CD4-positive, alpha-beta T cell treated with Interleukin-6 for 4 hours (primary cell): ENCODE measurements around the gene CHKB.
A peak's percentile ranks its signal among the peaks of the same experiment; 100 is the strongest.
"Not testable (repeated sequence)": the region's sequence is repeated elsewhere in the genome, so short reads cannot be mapped to it uniquely, and the experiment has no call there.

Experiments
- DNase-seq: peaks from one replicate; pipeline ENCODE4 v3.0.0-alpha.2; 2020; ENCODE audit warnings: mixed read lengths

The CHKB gene

GRCh38 chr22:50546326-50547262 lies 36.1 kb downstream of the CHKB start:
- DNase-seq = no peak

- peak; percentile 37 for DNase-seq
These were observed 36.9 kb downstream of the CHKB start, which contains the start of gene KLHDC7B for GRCh38 chr22:50545522-50546325. Gene KLHDC7B (plus strand): TSS chr22:50545899. CDS start chr22:50546244, 345 bp downstream.

GRCh38 chr22:50544746-50545253 lies 37.8 kb downstream of the CHKB start:
- peak; percentile 49 for DNase-seq

- DNase-seq = peak; percentile 87
These were observed 38.4 kb downstream of the CHKB start for GRCh38 chr22:50544078-50544745.

- no peak for DNase-seq
These were observed 40.2 kb downstream of the CHKB start for GRCh38 chr22:50542416-50542927.

GRCh38 chr22:50541667-50542026 lies 41.0 kb downstream of the CHKB start:
- peak; percentile 34 for DNase-seq

GRCh38 chr22:50540381-50540780 lies 42.3 kb downstream of the CHKB start:
- DNase-seq = no peak

- DNase-seq = no peak
These were observed 44.9 kb downstream of the CHKB start for GRCh38 chr22:50537765-50538164.

- no peak for DNase-seq
These were observed 46.4 kb downstream of the CHKB start for GRCh38 chr22:50536226-50536625.

GRCh38 chr22:50535113-50535512 lies 47.5 kb downstream of the CHKB start:
- no peak for DNase-seq

GRCh38 chr22:50533856-50534711 lies 48.6 kb downstream of the CHKB start:
- DNase-seq = not testable (repeated sequence)

- no peak for DNase-seq
These were observed 49.5 kb downstream of the CHKB start for GRCh38 chr22:50532824-50533796.

- DNase-seq = peak; percentile 21
These were observed 50.5 kb downstream of the CHKB start for GRCh38 chr22:50531962-50532674.

GRCh38 chr22:50531546-50531961 lies 51.1 kb downstream of the CHKB start:
- peak; percentile 65 for DNase-seq

- DNase-seq = peak; percentile 80
These were observed 51.6 kb downstream of the CHKB start for GRCh38 chr22:50530877-50531545.

GRCh38 chr22:50530580-50530876 lies 52.1 kb downstream of the CHKB start:
- no peak for DNase-seq

GRCh38 chr22:50529897-50530579 lies 52.6 kb downstream of the CHKB start, which contains the start of gene TYMP:
Gene TYMP (minus strand): TSS chr22:50530012. CDS start chr22:50529709, 303 bp downstream.
- DNase-seq = peak; percentile 75

GRCh38 chr22:50529416-50529896 lies 53.2 kb downstream of the CHKB start:
- no peak for DNase-seq
